Gastroesophageal sphincter (tissue), 3 donors: ENCODE data around the gene STIL.

Experiments
- CTCF ChIP-seq, 4 experiments: fragments of 200-600 bp in 2 of 4; fragments of 450-650 bp in 2 of 4; sonication (generic) in 1 of 4; IDR thresholded peaks; one replicate each; pipeline ENCODE4 v1.5.1; 2017 to 2019; ENCODE audit warnings: antibody characterized with exemption in 4 of 4, mild to moderate bottlenecking in 2 of 4, moderate library complexity in 2 of 4
- POLR2AphosphoS5 ChIP-seq: sonication (generic); formaldehyde crosslinking; IDR thresholded peaks from one replicate; pipeline ENCODE4 v1.6.1; 2017; ENCODE audit warnings: antibody characterized with exemption

- TF ChIP-seq POLR2AphosphoS5 (no peak), CTCF (IDR thresholded peaks at IDR 0.05) (no peak)
Observed at GRCh38 chr1:47302472-47302871, 11.5 kb downstream of the STIL start.
